ENCODE results near the gene PLOD2. TPM values are rescaled to one million over a fixed set of nuclear protein-coding genes. Genes with fewer than 3 reads are reported as not detected.
A peak's percentile ranks its signal among the peaks of the same experiment; 100 is the strongest.

PLOD2 gene
- polyA plus RNA-seq, 1 donor (not counting 4 experiments of a cell fraction or from before 2014, with no cell fraction given): 30.0 TPM

- Histone ChIP-seq H3K4me2 (ENCODE audit: control insufficient read depth, extremely low read depth, insufficient read depth, low read depth, low read length) (no peak overlapping the region), H3K9me1 (ENCODE audit: control insufficient read depth, extremely low read depth, insufficient read depth, low read length) (no peaks in the 10 kb centered on the region), H3K4me1 (ENCODE audit: control insufficient read depth, extremely low read depth, insufficient read depth, low read length) (no peaks in the 10 kb centered on the region), H3K27me3 (ENCODE audit: control insufficient read depth, extremely low read depth, insufficient read depth, low read length) (no peaks in the 10 kb centered on the region), H3K36me3 (ENCODE audit: control insufficient read depth in 2 of 2, extremely low read depth in 1 of 2, insufficient read depth in 2 of 2, low read length in 2 of 2) (no peaks in the 10 kb centered on the region), H4K20me1 (ENCODE audit: control insufficient read depth, extremely low read depth, insufficient read depth, low read length) (no peaks in the 10 kb centered on the region), H3K79me2 (ENCODE audit: control insufficient read depth, insufficient read depth, low read length) (no peaks in the 10 kb centered on the region), H3K9me3 (ENCODE audit: control insufficient read depth, low read depth, low read length) (no peaks in the 10 kb centered on the region), H3K9ac (ENCODE audit: control insufficient read depth, extremely low read depth, insufficient read depth, low read length) (no peak overlapping the region), H2AFZ (ENCODE audit: control insufficient read depth, low read length) (no peak overlapping the region), H3K4me3 (ENCODE audit: control insufficient read depth in 2 of 3, extremely low read depth in 1 of 3, insufficient read depth in 2 of 3, low read depth in 1 of 3, low read length in 3 of 3) (no peak overlapping the region), H3K27ac (ENCODE audit: control insufficient read depth, insufficient read depth, low read length) (no peak overlapping the region)
- TF ChIP-seq CTCF (optimal IDR thresholded peaks at IDR 0.05 in 1 of 3, IDR thresholded peaks at IDR 0.05 in 1 of 3, conservative IDR thresholded peaks at IDR 0.05 in 1 of 3; ENCODE audit: extremely low read depth in 1 of 3, insufficient read depth in 2 of 3, low read length in 3 of 3) (no peak), EZH2 (IDR thresholded peaks at IDR 0.05; ENCODE audit: low read length) (no peak)
- DNase-seq (ENCODE audit: low read depth, low spot score) (no peak), FAIRE-seq (peak; percentile 39)
- dilution Hi-C loops (cut with MboI; ENCODE audit: extremely low pct_ligation_motif_present, low sequenced_read_pairs): no loop called here
These were observed 29.2 kb downstream of the PLOD2 start for GRCh38 chr3:146131616-146132410.

DNA sequence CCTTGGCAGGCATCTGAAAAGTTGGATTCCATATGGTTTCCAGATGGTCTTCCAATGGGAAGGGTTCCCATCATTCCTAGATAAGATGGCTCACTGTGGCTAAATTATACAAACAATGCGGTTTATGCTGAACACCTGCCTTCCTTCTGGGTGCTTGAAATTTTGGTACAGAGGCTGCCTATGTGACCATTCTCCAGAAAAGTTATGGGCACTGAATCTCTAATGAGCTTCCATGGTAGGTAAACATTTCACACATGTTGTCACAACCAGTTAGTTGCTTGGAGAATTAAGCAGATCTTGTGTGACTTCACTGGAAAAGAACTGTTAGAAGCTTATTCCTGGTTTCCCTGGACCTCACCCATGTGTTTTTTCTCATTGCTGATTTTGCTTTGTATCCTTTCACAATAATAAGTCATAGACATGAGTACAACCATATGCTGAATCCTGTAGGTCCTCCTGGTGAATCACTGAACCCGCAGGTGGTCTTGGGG lies 30.1 kb downstream of the PLOD2 start:
- TF ChIP-seq CTCF (optimal IDR thresholded peaks at IDR 0.05 in 1 of 3, IDR thresholded peaks at IDR 0.05 in 1 of 3, conservative IDR thresholded peaks at IDR 0.05 in 1 of 3; ENCODE audit: extremely low read depth in 1 of 3, insufficient read depth in 2 of 3, low read length in 3 of 3): no peak
- no peak for TF ChIP-seq EZH2 (IDR thresholded peaks at IDR 0.05; ENCODE audit: low read length)
- Histone ChIP-seq H3K9ac (ENCODE audit: control insufficient read depth, extremely low read depth, insufficient read depth, low read length) (no peak overlapping the region), H3K9me1 (ENCODE audit: control insufficient read depth, extremely low read depth, insufficient read depth, low read length) (no peaks in the 10 kb centered on the region), H3K79me2 (ENCODE audit: control insufficient read depth, insufficient read depth, low read length) (no peaks in the 10 kb centered on the region), H3K9me3 (ENCODE audit: control insufficient read depth, low read depth, low read length) (no peaks in the 10 kb centered on the region), H3K27ac (ENCODE audit: control insufficient read depth, insufficient read depth, low read length) (no peak overlapping the region), H3K27me3 (ENCODE audit: control insufficient read depth, extremely low read depth, insufficient read depth, low read length) (no peaks in the 10 kb centered on the region), H3K4me2 (ENCODE audit: control insufficient read depth, extremely low read depth, insufficient read depth, low read depth, low read length) (no peak overlapping the region), H3K4me3 (ENCODE audit: control insufficient read depth in 2 of 3, extremely low read depth in 1 of 3, insufficient read depth in 2 of 3, low read depth in 1 of 3, low read length in 3 of 3) (no peak overlapping the region), H3K36me3 (ENCODE audit: control insufficient read depth in 2 of 2, extremely low read depth in 1 of 2, insufficient read depth in 2 of 2, low read length in 2 of 2) (no peaks in the 10 kb centered on the region), H2AFZ (ENCODE audit: control insufficient read depth, low read length) (no peak overlapping the region), H4K20me1 (ENCODE audit: control insufficient read depth, extremely low read depth, insufficient read depth, low read length) (no peaks in the 10 kb centered on the region), H3K4me1 (ENCODE audit: control insufficient read depth, extremely low read depth, insufficient read depth, low read length) (no peaks in the 10 kb centered on the region)
- dilution Hi-C loops (cut with MboI; ENCODE audit: extremely low pct_ligation_motif_present, low sequenced_read_pairs): no loop called here
- DNase-seq (ENCODE audit: low read depth, low spot score): no peak
- FAIRE-seq: no peak
